H1 (cell line): ENCODE data around the gene HTN3. TPM values are rescaled to one million over a fixed set of nuclear protein-coding genes. Genes with fewer than 3 reads are reported as not detected.

ENCODE experiments used
- CTCF ChIA-PET: fragments of 300-600 bp; sonication (Branson Sonifier 250); formaldehyde crosslinking; loops from one replicate; lab custom pipeline; 2021; ENCODE audit not compliant: partially characterized antibody; lab: Charles Lee
- POLR2A ChIA-PET: fragments of 300-600 bp; sonication (Branson Sonifier 250); formaldehyde crosslinking; loops from one replicate; lab custom pipeline; 2021; ENCODE audit warnings: inconsistent platforms; ENCODE audit not compliant: partially characterized antibody; lab: Charles Lee
- DNase-seq, 2 experiments: peaks; one replicate each; pipeline versions ENCODE4 v3.0.0 to v3.0.0-alpha.2; 2010 to 2022; ENCODE audit warnings: low spot score in 2 of 2, low read depth in 1 of 2, mixed read lengths in 1 of 2
- FAIRE-seq: peaks from 2 replicates; lab custom pipeline; 2011; peaks lifted over from hg19 to GRCh38; lab: Jason Lieb, UNC
- H2AFZ ChIP-seq: 2 replicates; pipeline ENCODE4 v1.8.1; 2012; ENCODE audit warnings: low read length, inconsistent platforms
- H2AK5ac ChIP-seq: 2 replicates; pipeline ENCODE4 v1.6.1; 2013; ENCODE audit warnings: low read depth, low read length
- H2BK120ac ChIP-seq: replicated peaks from 2 replicates; pipeline ENCODE3; 2013; ENCODE audit warnings: low read depth, low read length, inconsistent platforms
- H2BK12ac ChIP-seq: 2 replicates; pipeline ENCODE4 v1.6.1; 2013; ENCODE audit warnings: low read depth, low read length
- H2BK15ac ChIP-seq: 2 replicates; pipeline ENCODE4 v1.6.1; 2013; ENCODE audit warnings: low read length
- H2BK20ac ChIP-seq: 2 replicates; pipeline ENCODE4 v1.6.1; 2013; ENCODE audit warnings: low read length
- H2BK5ac ChIP-seq: 2 replicates; pipeline ENCODE4 v1.6.1; 2013; ENCODE audit warnings: low read depth, low read length
- H3K14ac ChIP-seq: 2 replicates; pipeline ENCODE4 v1.6.1; 2013; ENCODE audit warnings: inconsistent platforms; ENCODE audit not compliant: insufficient read length
- H3K18ac ChIP-seq: 2 replicates; pipeline ENCODE4 v1.6.1; 2013; ENCODE audit warnings: low read length; ENCODE audit errors: extremely low read depth
- H3K23ac ChIP-seq: 2 replicates; pipeline ENCODE4 v1.6.1; 2013; ENCODE audit warnings: inconsistent platforms; ENCODE audit not compliant: insufficient read length
- H3K23me2 ChIP-seq: 2 replicates; pipeline ENCODE4 v1.6.1; 2013; ENCODE audit warnings: low read depth, low read length
- H3K27ac ChIP-seq: 2 replicates; pipeline ENCODE4 v1.6.1; 2011; ENCODE audit warnings: low read depth, low read length, inconsistent platforms
- H3K27me3 ChIP-seq, 4 experiments: replicated peaks in 1 of 4; 1 replicate in 1 of 4; 2 replicates in 3 of 4; pipeline versions ENCODE4 v1.6.1 to v1.8.1; 2011 to 2013; ENCODE audit warnings: low read length in 3 of 4, mild to moderate bottlenecking in 3 of 4, inconsistent platforms in 2 of 4, mixed read lengths in 2 of 4, moderate library complexity in 1 of 4; ENCODE audit not compliant: control insufficient read depth in 3 of 4, insufficient read depth in 3 of 4; ENCODE audit errors: extremely low read depth in 1 of 4
- H3K36me3 ChIP-seq, 4 experiments: 2 replicates each; pipeline versions ENCODE4 v1.6.1 to v1.8.1; 2011 to 2013; ENCODE audit warnings: mild to moderate bottlenecking in 4 of 4, low read length in 3 of 4, moderate library complexity in 2 of 4, control low read depth in 1 of 4, inconsistent platforms in 1 of 4; ENCODE audit not compliant: insufficient read depth in 4 of 4, control insufficient read depth in 2 of 4
- H3K4ac ChIP-seq: replicated peaks from 2 replicates; pipeline ENCODE3; 2013; ENCODE audit warnings: low read length, low read depth, mixed read lengths, inconsistent platforms; ENCODE audit not compliant: insufficient read length
- H3K4me1 ChIP-seq, 4 experiments: replicated peaks in 1 of 4; 1 replicate in 1 of 4; 2 replicates in 3 of 4; pipeline versions ENCODE4 v1.6.1 to v1.8.1; 2011 to 2013; ENCODE audit warnings: low read length in 3 of 4, inconsistent platforms in 2 of 4, mixed read lengths in 1 of 4; ENCODE audit not compliant: insufficient read depth in 4 of 4, control insufficient read depth in 3 of 4
- H3K4me2 ChIP-seq, 2 experiments: 2 replicates each; pipeline versions ENCODE4 v1.6.1 to v1.8.1; 2011 to 2013; ENCODE audit warnings: low read depth in 2 of 2, low read length in 2 of 2, control low read depth in 1 of 2, inconsistent platforms in 1 of 2, mild to moderate bottlenecking in 1 of 2; ENCODE audit not compliant: insufficient read depth in 1 of 2
- H3K4me3 ChIP-seq, 4 experiments: fragments of 200-600, 300-600 bp in 1 of 4; sonication (generic), shearing (Covaris generic), sonication (Bioruptor Twin) in 1 of 4; 2 replicates each; pipeline versions ENCODE4 v1.5.1 to v1.8.1; 2011 to 2016; ENCODE audit warnings: low read length in 4 of 4, low read depth in 3 of 4, control low read depth in 2 of 4, inconsistent platforms in 2 of 4, mild to moderate bottlenecking in 2 of 4, mixed read lengths in 1 of 4, moderate library complexity in 1 of 4; ENCODE audit not compliant: insufficient read depth in 2 of 4; ENCODE audit errors: extremely low read depth in 1 of 4
- H3K56ac ChIP-seq: replicated peaks from 2 replicates; pipeline ENCODE3; 2013; ENCODE audit warnings: low read depth, mild to moderate bottlenecking, mixed read lengths, low read length, inconsistent platforms; ENCODE audit not compliant: insufficient read length
- H3K79me1 ChIP-seq: 2 replicates; pipeline ENCODE4 v1.6.1; 2013; ENCODE audit warnings: low read depth, low read length, control low read depth
- H3K79me2 ChIP-seq, 2 experiments: 2 replicates each; pipeline versions ENCODE4 v1.6.1 to v1.8.1; 2012 to 2013; ENCODE audit warnings: low read length in 2 of 2, mild to moderate bottlenecking in 2 of 2, inconsistent platforms in 1 of 2; ENCODE audit not compliant: insufficient read depth in 2 of 2, control insufficient read depth in 1 of 2
- H3K9ac ChIP-seq, 4 experiments: replicated peaks in 1 of 4; 1 replicate in 1 of 4; 2 replicates in 3 of 4; pipeline versions ENCODE4 v1.6.1 to v1.8.1; 2011 to 2013; ENCODE audit warnings: low read depth in 3 of 4, low read length in 3 of 4, control low read depth in 2 of 4, mild to moderate bottlenecking in 2 of 4, moderate library complexity in 2 of 4, inconsistent platforms in 1 of 4; ENCODE audit errors: extremely low read depth in 1 of 4
- H3K9me3 ChIP-seq, 2 experiments: 2 replicates each; pipeline versions ENCODE4 v1.6.1 to v1.8.1; 2012 to 2013; ENCODE audit warnings: mild to moderate bottlenecking in 2 of 2, moderate library complexity in 2 of 2, control low read depth in 1 of 2, inconsistent platforms in 1 of 2, low read depth in 1 of 2, low read length in 1 of 2, mixed read lengths in 1 of 2; ENCODE audit not compliant: insufficient read depth in 2 of 2
- H4K20me1 ChIP-seq, 2 experiments: replicated peaks in 1 of 2; 2 replicates each; pipeline versions ENCODE3 to v1.8.1; 2011 to 2013; ENCODE audit warnings: inconsistent platforms in 2 of 2, low read length in 2 of 2, mild to moderate bottlenecking in 1 of 2; ENCODE audit not compliant: insufficient read depth in 2 of 2, control insufficient read depth in 1 of 2
- H4K5ac ChIP-seq: 2 replicates; pipeline ENCODE4 v1.6.1; 2013; ENCODE audit warnings: low read length, low read depth, mixed read lengths, inconsistent platforms; ENCODE audit not compliant: insufficient read length
- H4K8ac ChIP-seq: 2 replicates; pipeline ENCODE4 v1.8.0; 2013; ENCODE audit warnings: mild to moderate bottlenecking, moderate library complexity, low read length, inconsistent platforms; ENCODE audit not compliant: insufficient read depth; ENCODE audit errors: extremely low read depth
- H4K91ac ChIP-seq: replicated peaks from 2 replicates; pipeline ENCODE3; 2013; ENCODE audit warnings: low read length, mixed read lengths, inconsistent platforms; ENCODE audit not compliant: insufficient read length
- BCL11A ChIP-seq, 2 experiments: IDR thresholded peaks; one replicate each; pipeline ENCODE4 v1.6.1; 2011; ENCODE audit warnings: low read depth in 2 of 2, low read length in 2 of 2, mild to moderate bottlenecking in 2 of 2
- CBX5 ChIP-seq: fragments of 300-800, 300-1000 bp; sonication (generic); IDR thresholded peaks from 2 replicates; pipeline ENCODE4 v1.7.1; 2016; ENCODE audit warnings: antibody characterized with exemption, low read length, low read depth
- CTCF ChIP-seq, 3 experiments: IDR thresholded peaks; 1 replicate in 2 of 3; 2 replicates in 1 of 3; pipeline versions ENCODE4 v1.5.1 to v1.6.1; 2011; ENCODE audit warnings: low read length in 3 of 3, mild to moderate bottlenecking in 3 of 3, inconsistent platforms in 2 of 3, low read depth in 1 of 3, moderate library complexity in 1 of 3; ENCODE audit not compliant: insufficient read depth in 1 of 3; ENCODE audit errors: control extremely low read depth in 1 of 3
- FOSL1 ChIP-seq: IDR thresholded peaks from 2 replicates; pipeline ENCODE4 v1.6.1; 2011; ENCODE audit warnings: mild to moderate bottlenecking, low read depth, low read length, moderate library complexity; ENCODE audit not compliant: insufficient read depth
- GABPA ChIP-seq: IDR thresholded peaks from 2 replicates; pipeline ENCODE4 v1.6.1; 2011; ENCODE audit warnings: mild to moderate bottlenecking, low read length, moderate library complexity, borderline replicate concordance; ENCODE audit not compliant: insufficient read depth
- GTF2F1 ChIP-seq: IDR thresholded peaks from 2 replicates; pipeline ENCODE4 v1.6.1; 2012; ENCODE audit warnings: low read depth, low read length, improper control_type of control experiment, borderline replicate concordance
- MAFK ChIP-seq: IDR thresholded peaks from 2 replicates; pipeline ENCODE4 v1.6.1; 2012; ENCODE audit warnings: low read depth, mild to moderate bottlenecking, improper control_type of control experiment, low read length
- RNF2 ChIP-seq: fragments of 200-900, 300-1000 bp; sonication (generic); IDR thresholded peaks from 2 replicates; pipeline ENCODE4 v1.7.1; 2016; ENCODE audit warnings: borderline replicate concordance, low read depth, mild to moderate bottlenecking, antibody characterized with exemption, low read length; ENCODE audit not compliant: poor library complexity, severe bottlenecking; ENCODE audit errors: missing control alignments
- SRF ChIP-seq: IDR thresholded peaks from 2 replicates; pipeline ENCODE4 v1.6.1; 2011; ENCODE audit warnings: mild to moderate bottlenecking, low read depth, low read length, moderate library complexity
- SUZ12 ChIP-seq: fragments of 200-600 bp; sonication (generic); IDR thresholded peaks from 2 replicates; pipeline ENCODE4 v1.6.1; 2012; ENCODE audit warnings: mild to moderate bottlenecking, inconsistent platforms, low read length, moderate library complexity, mixed read lengths
- TAF7 ChIP-seq: optimal IDR thresholded peaks from 2 replicates; pipeline ENCODE3; 2011; ENCODE audit warnings: low read depth, mild to moderate bottlenecking, inconsistent platforms, low read length, moderate library complexity, borderline replicate concordance
- WGBS, 2 experiments: shearing (Covaris generic) in 1 of 2; methylation state at CpG; one replicate each; pipeline versions ENCODE4 v1.1.6 to v1.1.7; 2013 to 2015; ENCODE audit warnings: low lambda C conversion rate in 2 of 2, mixed read lengths in 2 of 2, inconsistent platforms in 1 of 2, low coverage in 1 of 2, missing lambda C conversion rate in 1 of 2; ENCODE audit not compliant: insufficient replicate concordance in 2 of 2, insufficient coverage in 1 of 2, insufficient read length in 1 of 2; ENCODE audit errors: extremely low coverage in 1 of 2, missing lambda C conversion rate in 1 of 2; 5-methylcytosine and 5-hydroxymethylcytosine counted together
- polyA plus RNA-seq, 7 experiments: library from polyadenylated mRNA; depleted of rRNA in 3 of 7; stranded (reverse) in 5 of 7; unstranded in 2 of 7; fragments of >200 nt in 5 of 7; fragments of 200-250 nt in 2 of 7; gene quantifications; 1 replicate in 5 of 7; 2 replicates in 1 of 7; 4 replicates in 1 of 7; pipeline versions ENCODE4 v1.2.1 to v1.2.3, GENCODE V29; 2011 to 2013; ENCODE audit warnings: missing spikeins in 2 of 7, mixed read lengths in 2 of 7
- total RNA-seq: library from RNA; stranded (reverse); fragmentation: NEBNext Ultra II Directional; extraction: Animal tissue kit (Norgen Biotek cat#: 25700); gene quantifications from 2 replicates; pipeline ENCODE4 v1.2.1, GENCODE V29; 2021

The HTN3 gene
- total and polyA plus RNA-seq, 2 of the 8 experiments (the other 6 are each of a cell fraction or from before 2014, with no cell fraction given): not detected

- H4K5ac ChIP-seq: no peak overlapping the region
- no peaks in the 10 kb centered on the region for H4K20me1 ChIP-seq
- H3K18ac ChIP-seq: no peak overlapping the region
- no peaks in the 10 kb centered on the region for H3K23me2 ChIP-seq
- H3K27ac ChIP-seq: no peak overlapping the region
- H2AFZ ChIP-seq: no peak overlapping the region
- no peak overlapping the region for H2BK5ac ChIP-seq
- no peaks in the 10 kb centered on the region for H3K36me3 ChIP-seq
- WGBS, 2 experiments: 81% methylated on average over 3 of the region's 3 CpGs; no CpG with 5 or more reads in 1 of the 2 experiments
- no peak overlapping the region for H2BK20ac ChIP-seq
- H3K23ac ChIP-seq: no peak overlapping the region
- no peak overlapping the region for H4K91ac ChIP-seq
- no peak overlapping the region for H3K9ac ChIP-seq
- no peak overlapping the region for H4K8ac ChIP-seq
- no peak overlapping the region for H3K56ac ChIP-seq
- FAIRE-seq (no peak), DNase-seq (no peak)
- H2BK15ac ChIP-seq: no peak overlapping the region
- H3K4me1 ChIP-seq: no peaks in the 10 kb centered on the region
- H3K27me3 ChIP-seq: no peaks in the 10 kb centered on the region
- H3K9me3 ChIP-seq: no peaks in the 10 kb centered on the region; a peak in 1 of 4 replicates
- no peak overlapping the region for H2BK12ac ChIP-seq
- ChIA-PET CTCF (no interaction called here), POLR2A (no interaction called here)
- no peak overlapping the region for H2AK5ac ChIP-seq
- H3K79me2 ChIP-seq: no peaks in the 10 kb centered on the region
- no peak overlapping the region for H3K4ac ChIP-seq
- H2BK120ac ChIP-seq: no peak overlapping the region
- no peak overlapping the region for H3K14ac ChIP-seq
- no peaks in the 10 kb centered on the region for H3K79me1 ChIP-seq
- H3K4me3 ChIP-seq: no peak overlapping the region
- H3K4me2 ChIP-seq: no peak overlapping the region
- no peak for TF ChIP-seq GABPA
- no peak for TF ChIP-seq TAF7
- TF ChIP-seq CTCF (IDR thresholded peaks at IDR 0.05; ENCODE audit: control extremely low read depth in 1 of 3, insufficient read depth in 1 of 3, low read depth in 1 of 3, low read length in 3 of 3): no peak
- TF ChIP-seq SRF: no peak
- TF ChIP-seq CBX5: no peak
- TF ChIP-seq GTF2F1: no peak
- TF ChIP-seq SUZ12: no peak
- TF ChIP-seq MAFK: no peak
- no peak for TF ChIP-seq FOSL1
- TF ChIP-seq BCL11A (IDR thresholded peaks at IDR 0.05; ENCODE audit: low read depth in 2 of 2, low read length in 2 of 2): no peak
- TF ChIP-seq RNF2: no peak
Measured at GRCh38 chr4:70008771-70009170, 19.5 kb upstream of the HTN3 start.
